Esophagus muscularis mucosa (tissue), 3 donors: ENCODE data around the gene LMO7.

Source experiments
- CTCF ChIP-seq, 3 experiments: fragments of 200-600 bp in 2 of 3; fragments of 450-650 bp in 1 of 3; sonication (generic) in 2 of 3; IDR thresholded peaks; one replicate each; pipeline ENCODE4 v1.5.1; 2017 to 2019; ENCODE audit warnings: antibody characterized with exemption in 3 of 3, mild to moderate bottlenecking in 2 of 3, moderate library complexity in 1 of 3
- POLR2A ChIP-seq: fragments of 450-650 bp; IDR thresholded peaks from one replicate; pipeline ENCODE4 v1.6.1; 2017; ENCODE audit warnings: antibody characterized with exemption, moderate library complexity, mild to moderate bottlenecking, low read depth
- POLR2AphosphoS5 ChIP-seq, 2 donors: sonication (generic); formaldehyde crosslinking; IDR thresholded peaks; one replicate each; pipeline ENCODE4 v1.6.1; 2017; ENCODE audit warnings: antibody characterized with exemption in 2 of 2

- TF ChIP-seq POLR2A (no peak), CTCF (IDR thresholded peaks at IDR 0.05) (no peak), POLR2AphosphoS5 (IDR thresholded peaks at IDR 0.05) (no peak)
Observed at GRCh38 chr13:75723901-75724300, 87.8 kb downstream of the LMO7 start.
